Measurements from ENCODE around the gene B4GALNT1.
"Not testable (repeated sequence)": the region's sequence is repeated elsewhere in the genome, so short reads cannot be mapped to it uniquely, and the experiment has no call there.

The B4GALNT1 gene

DNA sequence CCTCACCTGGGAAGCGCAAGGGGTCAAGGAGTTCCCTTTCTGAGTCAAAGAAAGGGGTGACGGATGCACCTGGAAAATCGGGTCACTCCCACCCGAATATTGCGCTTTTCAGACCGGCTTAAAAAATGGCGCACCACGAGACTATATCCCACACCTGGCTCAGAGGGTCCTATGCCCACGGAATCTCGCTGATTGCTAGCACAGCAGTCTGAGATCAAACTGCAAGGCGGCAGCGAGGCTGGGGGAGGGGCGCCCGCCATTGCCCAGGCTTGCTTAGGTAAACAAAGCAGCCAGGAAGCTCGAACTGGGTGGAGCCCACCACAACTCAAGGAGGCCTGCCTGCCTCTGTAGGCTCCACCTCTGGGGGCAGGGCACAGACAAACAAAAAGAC, 13.7 kb upstream of the B4GALNT1 start:
- ATAC-seq, result not testable (repeated sequence)

GRCh38 chr12:57645990-57646658, 13.1 kb upstream of the B4GALNT1 start:
- DNase-seq (ENCODE audit: low spot score in 2 of 2); H3K27ac Mint-ChIP-seq; ATAC-seq; H3K4me3 Mint-ChIP-seq; H3K4me1 Mint-ChIP-seq; H3K9me3 Mint-ChIP-seq; H3K36me3 Mint-ChIP-seq: not testable (repeated sequence)

More for the DNA sequence above, 13.7 kb upstream of the B4GALNT1 start:
- not testable (repeated sequence) for H3K4me1 Mint-ChIP-seq; H3K4me3 Mint-ChIP-seq; H3K36me3 Mint-ChIP-seq; H3K9me3 Mint-ChIP-seq; H3K27ac Mint-ChIP-seq; DNase-seq (ENCODE audit: low spot score in 2 of 2)

DNA sequence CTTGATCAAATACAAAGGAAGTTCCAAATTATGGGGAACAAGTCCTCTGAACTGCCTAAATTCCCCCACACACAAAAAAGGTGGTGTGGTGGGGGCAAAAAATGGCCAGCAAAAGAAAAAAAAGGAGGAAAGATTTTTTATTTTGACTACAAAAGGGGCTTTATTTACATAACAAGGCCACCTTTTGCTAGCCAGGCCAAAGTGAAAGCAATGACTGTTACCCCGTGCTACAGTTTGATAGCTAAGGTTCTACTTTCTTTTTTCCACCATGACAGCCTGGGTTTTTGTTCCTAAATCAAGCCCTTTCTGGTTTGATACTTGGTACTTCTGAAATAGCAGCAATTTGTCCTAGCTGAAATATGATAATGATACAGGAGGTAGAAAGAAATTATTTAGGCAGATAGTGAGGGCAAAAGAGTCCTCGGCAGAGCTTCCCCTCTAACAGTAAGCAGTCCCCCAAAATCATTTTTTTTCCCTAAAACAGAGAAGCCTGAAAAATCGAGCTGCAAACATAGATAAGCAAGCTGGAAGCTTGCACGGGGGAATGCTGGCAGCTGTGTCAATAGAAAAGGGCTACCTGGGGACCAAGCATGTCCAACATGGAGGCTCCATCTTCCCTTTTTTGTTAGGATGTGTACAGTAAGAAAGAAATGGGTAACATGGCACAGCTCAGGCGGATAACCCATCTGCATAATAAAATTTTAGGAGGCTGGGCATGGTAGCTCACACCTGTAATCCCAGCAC, 8.9 kb upstream of the B4GALNT1 start:
- no peaks in the 10 kb centered on the region for H3K36me3 Mint-ChIP-seq
- DNase-seq (ENCODE audit: low spot score in 2 of 2), result no peak
- H3K4me3 Mint-ChIP-seq, result no peak overlapping the region
- H3K9me3 Mint-ChIP-seq, result no peaks in the 10 kb centered on the region
- H3K27ac Mint-ChIP-seq, result no peak overlapping the region
- no peak for ATAC-seq
- no peaks in the 10 kb centered on the region for H3K4me1 Mint-ChIP-seq

GRCh38 chr12:57640175-57641042, 7.4 kb upstream of the B4GALNT1 start:
- H3K9me3 Mint-ChIP-seq, result no peaks in the 10 kb centered on the region
- H3K4me3 Mint-ChIP-seq, result no peak overlapping the region
- no peaks in the 10 kb centered on the region for H3K36me3 Mint-ChIP-seq
- no peak for ATAC-seq
- H3K27ac Mint-ChIP-seq, result no peak overlapping the region
- no peak for DNase-seq (ENCODE audit: low spot score in 2 of 2)
- H3K4me1 Mint-ChIP-seq, result no peaks in the 10 kb centered on the region

- no peak for ATAC-seq
- H3K27ac Mint-ChIP-seq, result no peak overlapping the region
- no peaks in the 10 kb centered on the region for H3K9me3 Mint-ChIP-seq
- DNase-seq (ENCODE audit: low spot score in 2 of 2), result no peak
- H3K4me3 Mint-ChIP-seq, result no peak overlapping the region
- no peaks in the 10 kb centered on the region for H3K36me3 Mint-ChIP-seq
- peaks cover 6% of the 10 kb centered on the region for H3K4me1 Mint-ChIP-seq
Observed at GRCh38 chr12:57638096-57638495, 5.1 kb upstream of the B4GALNT1 start.

GRCh38 chr12:57637364-57637763, 4.4 kb upstream of the B4GALNT1 start:
- Mint-ChIP-seq H3K4me1 (peaks cover 8% of the 10 kb centered on the region), H3K27ac (no peak overlapping the region), H3K36me3 (no peaks in the 10 kb centered on the region), H3K4me3 (no peak overlapping the region), H3K9me3 (no peaks in the 10 kb centered on the region)
- ATAC-seq, result no peak
- no peak for DNase-seq (ENCODE audit: low spot score in 2 of 2)

DNA sequence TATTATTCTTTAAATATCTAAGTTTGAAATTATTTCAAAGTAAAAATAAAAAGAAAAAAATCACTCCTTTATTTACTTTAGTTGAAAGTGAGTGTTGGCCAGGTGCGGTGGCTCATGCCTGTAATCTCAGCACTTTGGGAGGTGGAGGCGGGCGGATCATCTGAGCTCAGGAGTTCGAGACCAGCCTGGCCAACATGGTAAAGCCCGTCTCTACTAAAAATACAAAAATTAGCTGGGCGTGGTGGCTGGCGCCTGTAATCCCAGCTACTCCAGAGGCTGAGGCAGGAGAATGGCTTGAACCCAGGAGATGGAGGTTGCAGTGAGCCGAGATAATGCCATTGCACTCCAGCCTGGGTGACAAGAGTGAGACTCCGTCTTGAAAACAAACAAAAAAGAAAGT, 3.7 kb upstream of the B4GALNT1 start:
- H3K9me3 Mint-ChIP-seq; H3K36me3 Mint-ChIP-seq; ATAC-seq; H3K4me3 Mint-ChIP-seq; DNase-seq (ENCODE audit: low spot score in 2 of 2); H3K27ac Mint-ChIP-seq: not testable (repeated sequence)
- H3K4me1 Mint-ChIP-seq, result peaks cover 14% of the 10 kb centered on the region

GRCh38 chr12:57632073-57632957, 686 bp downstream of the B4GALNT1 start:
- no peaks in the 10 kb centered on the region for H3K36me3 Mint-ChIP-seq
- ATAC-seq, result peak; percentile 46
- peak in 1 of 2 donors; percentile 68 for DNase-seq (ENCODE audit: low spot score in 2 of 2)
- H3K9me3 Mint-ChIP-seq, result no peaks in the 10 kb centered on the region
- peak overlapping the region; percentile 75 for H3K4me3 Mint-ChIP-seq
- peaks cover 27% of the 10 kb centered on the region for H3K4me1 Mint-ChIP-seq
- no peak overlapping the region for H3K27ac Mint-ChIP-seq

DNA sequence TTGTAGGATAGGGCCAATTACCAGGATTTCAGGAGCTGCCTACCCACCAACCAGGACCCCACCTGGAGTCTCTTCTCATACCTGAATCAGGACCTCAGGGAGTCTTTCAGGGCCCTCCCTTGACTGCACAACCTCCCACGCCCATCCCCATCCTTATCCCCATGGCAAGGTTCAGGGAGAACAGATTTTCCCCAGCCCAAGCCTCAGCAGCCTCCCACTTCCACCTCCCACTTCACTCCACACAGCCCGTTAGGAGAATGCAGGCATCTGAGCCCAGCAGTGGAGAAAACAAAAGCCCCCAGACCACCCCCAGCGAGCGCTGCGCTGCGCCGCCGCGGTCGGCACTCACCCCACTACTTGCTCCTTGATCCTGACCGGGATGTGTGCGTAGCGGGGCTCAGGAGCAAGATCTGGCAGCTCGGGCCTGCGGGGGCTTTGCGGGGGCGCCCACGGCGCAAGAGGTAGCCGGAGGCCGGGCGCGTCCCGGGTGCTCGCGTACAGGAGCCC, 1.4 kb downstream of the B4GALNT1 start:
- DNase-seq (ENCODE audit: low spot score in 2 of 2) (no peak), ATAC-seq (no peak)
- H3K36me3 Mint-ChIP-seq, result no peaks in the 10 kb centered on the region
- peak overlapping the region; percentile 75 for H3K4me3 Mint-ChIP-seq
- H3K4me1 Mint-ChIP-seq, result peaks cover 33% of the 10 kb centered on the region
- no peaks in the 10 kb centered on the region for H3K9me3 Mint-ChIP-seq
- H3K27ac Mint-ChIP-seq, result no peak overlapping the region

DNA sequence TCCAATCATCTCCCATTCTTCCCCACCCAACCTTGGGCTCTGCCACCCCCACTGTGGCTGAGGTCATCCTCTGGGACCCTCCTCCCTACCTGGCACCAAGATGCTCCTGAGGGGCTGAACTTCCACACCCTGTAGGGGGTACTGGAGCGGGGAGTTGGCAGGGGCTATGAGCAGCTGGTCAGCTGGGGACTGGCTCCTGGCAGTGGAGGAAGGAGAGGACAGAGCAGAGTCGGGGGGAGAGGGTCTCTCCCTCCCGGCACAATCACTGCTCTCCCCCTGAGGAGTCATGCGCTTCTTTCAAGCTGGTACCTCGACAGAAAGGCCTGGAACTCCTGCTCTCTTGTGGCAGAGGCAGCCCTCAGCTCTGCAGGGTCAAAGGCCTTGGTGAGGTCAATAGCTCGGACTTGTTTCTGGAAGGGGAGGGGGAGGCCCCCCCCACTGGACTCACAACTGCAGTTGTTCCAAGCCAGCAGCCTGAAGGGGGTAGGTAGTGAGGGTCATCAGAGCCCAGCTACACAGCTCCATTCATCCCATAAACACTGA, 2.0 kb downstream of the B4GALNT1 start:
- Mint-ChIP-seq H3K4me1 (peaks cover 37% of the 10 kb centered on the region), H3K9me3 (no peaks in the 10 kb centered on the region), H3K36me3 (no peaks in the 10 kb centered on the region), H3K4me3 (peak overlapping the region; percentile 75), H3K27ac (no peak overlapping the region)
- DNase-seq (ENCODE audit: low spot score in 2 of 2) (peak in 1 of 2 donors; percentile 49), ATAC-seq (no peak)

- H3K9me3 Mint-ChIP-seq, result no peaks in the 10 kb centered on the region
- ATAC-seq, result no peak
- peaks cover 37% of the 10 kb centered on the region for H3K4me1 Mint-ChIP-seq
- H3K36me3 Mint-ChIP-seq, result no peaks in the 10 kb centered on the region
- no peak overlapping the region for H3K27ac Mint-ChIP-seq
- peak in 1 of 2 donors; percentile 48 for DNase-seq (ENCODE audit: low spot score in 2 of 2)
- H3K4me3 Mint-ChIP-seq, result no peak overlapping the region
Observed at GRCh38 chr12:57629897-57630471, 3.0 kb downstream of the B4GALNT1 start.

DNA sequence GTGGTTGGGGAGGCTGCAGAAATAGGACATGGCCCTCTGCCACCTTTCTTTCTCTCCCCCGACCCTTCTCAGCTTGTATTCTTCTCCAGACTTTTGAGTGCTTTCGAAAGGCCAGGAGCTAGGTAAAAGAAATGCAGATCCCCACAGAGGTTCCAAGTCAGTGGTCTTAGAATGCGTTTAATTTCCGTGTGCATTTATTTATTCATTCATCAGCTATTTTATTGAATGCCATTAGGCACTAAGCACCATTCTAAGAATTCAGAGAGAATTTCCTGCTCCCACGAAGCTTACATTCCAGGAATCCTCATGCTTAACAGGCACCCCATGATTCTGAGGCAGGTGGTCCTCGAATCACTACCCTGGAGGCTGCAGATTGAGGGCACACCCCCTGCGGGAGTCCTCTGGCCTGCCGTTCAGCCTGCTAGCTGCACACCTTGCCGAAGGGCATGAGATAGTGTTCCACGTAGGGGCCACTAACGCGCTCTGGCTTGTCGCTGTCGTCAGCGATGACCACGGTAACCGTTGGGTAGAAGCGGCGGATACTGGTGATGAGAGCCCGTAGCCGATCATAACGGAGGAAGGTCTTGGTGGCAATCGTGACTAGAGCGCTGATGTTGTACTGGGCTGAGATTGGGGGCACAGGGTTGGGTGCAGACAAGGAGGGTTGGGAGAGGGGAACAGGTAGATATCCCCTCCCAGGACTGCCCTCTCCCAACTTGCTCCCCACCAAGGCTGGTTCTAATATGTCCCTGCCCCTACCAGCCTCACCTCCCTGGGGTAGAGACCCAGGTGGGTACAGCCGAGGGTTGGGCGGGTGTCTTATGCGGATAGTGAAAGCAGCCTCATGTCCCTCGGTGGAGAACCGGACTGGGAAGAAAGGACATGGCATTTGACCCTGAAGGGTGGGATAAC, 4.5 kb downstream of the B4GALNT1 start:
- H3K4me3 Mint-ChIP-seq, result peak overlapping the region; percentile 29
- H3K36me3 Mint-ChIP-seq, result no peaks in the 10 kb centered on the region
- ATAC-seq (no peak), DNase-seq (ENCODE audit: low spot score in 2 of 2) (peak in 1 of 2 donors; percentile 45)
- no peak overlapping the region for H3K27ac Mint-ChIP-seq
- H3K9me3 Mint-ChIP-seq, result no peaks in the 10 kb centered on the region
- H3K4me1 Mint-ChIP-seq, result peaks cover 35% of the 10 kb centered on the region

All from stimulated activated effector memory CD8-positive, alpha-beta T cell treated with anti-CD3 and anti-CD28 coated beads, Interleukin-12 subunit alpha, Interleukin-12 subunit beta, amount 100 ng/mL, for 72 hours (primary cell).